HG02981 (cell line): ENCODE results near the gene TLR7.

ENCODE experiments used
- ATAC-seq: cut with Tn5 transposase; IDR thresholded peaks from one replicate; pipeline ENCODE4 v1.9.1; 2021; ENCODE audit warnings: mild to moderate bottlenecking, moderate library complexity; ENCODE audit not compliant: unreplicated experiment

Gene TLR7

GRCh38 chrX:12922599-12922919 is 55.7 kb downstream of the TLR7 start:
- no peak for ATAC-seq

- ATAC-seq = no peak
Observed at GRCh38 chrX:12929701-12930100, 62.8 kb downstream of the TLR7 start.

GRCh38 chrX:12930150-12930549 is 63.3 kb downstream of the TLR7 start:
- ATAC-seq = no peak

GRCh38 chrX:12932244-12932643 is 65.4 kb downstream of the TLR7 start:
- no peak for ATAC-seq

- no peak for ATAC-seq
Observed at GRCh38 chrX:12934850-12935249, 68.0 kb downstream of the TLR7 start.

GRCh38 chrX:12936947-12937346 is 70.1 kb downstream of the TLR7 start:
- ATAC-seq = no peak
